IMR-90 (cell line): ENCODE results near the gene TAAR8.

Source experiments
- CTCF ChIP-seq: conservative IDR thresholded peaks from 2 replicates; pipeline ENCODE4 v1.5.1; 2012; ENCODE audit warnings: mild to moderate bottlenecking, low read depth, low read length, improper control_type of control experiment
- RFX5 ChIP-seq: IDR thresholded peaks from 2 replicates; pipeline ENCODE4 v1.8.0; 2012; ENCODE audit warnings: low read depth, mild to moderate bottlenecking, low read length, moderate library complexity

- TF ChIP-seq CTCF = no peak
- no peak for TF ChIP-seq RFX5
These were observed 46.0 kb upstream of the TAAR8 start for GRCh38 chr6:132506461-132506860.
